ENCODE results near the gene CCDC170.

- no peak for TF ChIP-seq CTCF (IDR thresholded peaks at IDR 0.05)
- TF ChIP-seq GABPA (IDR thresholded peaks at IDR 0.05; ENCODE audit: low read depth): no peak
Measured at GRCh38 chr6:151566557-151566956, 72.7 kb downstream of the CCDC170 start.
